Motor neuron (in vitro differentiated cells): ENCODE data around the gene PXK. TPM values are rescaled to one million over a fixed set of nuclear protein-coding genes. Genes with fewer than 3 reads are reported as not detected.

Experiments used
- ATAC-seq, 8 experiments: fragments of 200-7000 bp; cut with Tn5 transposase; replicated peaks in 6 of 8; 2 replicates each; pipeline ENCODE4 v1.8.0; 2021; ENCODE audit warnings: mild to moderate bottlenecking in 8 of 8, moderate library complexity in 8 of 8
- H3K27ac ChIP-seq, 2 donors: fragments of 250-450 bp; sonication (Bioruptor Pico); 2 replicates each; pipeline ENCODE4 v1.9.0; 2021; ENCODE audit warnings: antibody characterized with exemption in 2 of 2, mild to moderate bottlenecking in 2 of 2, moderate library complexity in 1 of 2
- H3K4me1 ChIP-seq, 2 donors: fragments of 250-450 bp; sonication (Bioruptor Pico); replicated peaks in 1 of 2; 2 replicates each; pipeline ENCODE4 v1.6.1; 2021; ENCODE audit warnings: antibody characterized with exemption in 2 of 2, mild to moderate bottlenecking in 2 of 2, moderate library complexity in 1 of 2
- H3K4me3 ChIP-seq, 5 donors: fragments of 250-450 bp; sonication (Bioruptor Pico); 2 replicates each; pipeline ENCODE4 v1.9.0; 2021; ENCODE audit warnings: antibody characterized with exemption in 5 of 5, mild to moderate bottlenecking in 5 of 5, moderate library complexity in 4 of 5
- WGBS, 10 experiments: fragments of 450-650 bp; shearing (Covaris generic); methylation state at CpG; one replicate each; pipeline ENCODE4 v1.0.0; 2022; 5-methylcytosine and 5-hydroxymethylcytosine counted together
- in situ Hi-C, 9 experiments: fragments of 400-800 bp; cut with MboI; loops; one replicate each; pipeline ENCODE4 v1.15.0; 2021; ENCODE audit warnings: low sequenced_read_pairs in 9 of 9, low pct_unique_long_range_greater_than_20kb in 2 of 9; ENCODE audit not compliant: unreplicated experiment in 9 of 9
- total RNA-seq, 8 experiments: library from RNA; unstranded; fragments of 300-600 nt; gene quantifications; 2 replicates each; pipeline versions ENCODE4 v1.2.3 to v1.2.4, GENCODE V29; 2022

PXK gene
- total RNA-seq, 8 experiments from 2014 or later = 8.4 to 34.6 (median 18.5) TPM

DNA sequence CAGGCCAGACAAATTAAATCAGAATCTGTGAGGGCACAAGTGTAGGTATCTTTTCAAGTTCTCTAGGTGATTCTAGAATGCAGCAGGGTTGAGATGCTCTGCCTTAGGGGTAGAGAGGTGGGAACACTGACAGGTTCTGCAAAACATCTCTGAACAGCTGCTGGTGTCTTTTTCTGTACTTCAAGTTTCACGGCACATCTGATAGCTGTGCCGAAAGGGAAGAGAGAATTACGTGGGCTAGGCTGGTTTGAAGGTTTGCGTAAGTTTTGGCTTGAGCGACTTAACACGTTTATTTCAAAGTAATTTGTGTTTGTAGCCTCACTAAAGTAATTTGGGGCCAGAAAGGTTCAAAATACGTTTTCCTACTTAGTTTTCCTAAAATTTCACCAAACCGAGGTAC, 22.5 kb downstream of the PXK start:
- 73 to 100% (median 92%) methylated on average over 1 to 8 of the region's 8 CpGs; no CpG with 5 or more reads in 2 of the 10 experiments for WGBS, 10 experiments
- H3K4me1 ChIP-seq = no peaks in the 10 kb centered on the region
- H3K27ac ChIP-seq = no peak overlapping the region
- in situ Hi-C loops = no loop called here
- H3K4me3 ChIP-seq = no peak overlapping the region
- ATAC-seq = no peak

DNA sequence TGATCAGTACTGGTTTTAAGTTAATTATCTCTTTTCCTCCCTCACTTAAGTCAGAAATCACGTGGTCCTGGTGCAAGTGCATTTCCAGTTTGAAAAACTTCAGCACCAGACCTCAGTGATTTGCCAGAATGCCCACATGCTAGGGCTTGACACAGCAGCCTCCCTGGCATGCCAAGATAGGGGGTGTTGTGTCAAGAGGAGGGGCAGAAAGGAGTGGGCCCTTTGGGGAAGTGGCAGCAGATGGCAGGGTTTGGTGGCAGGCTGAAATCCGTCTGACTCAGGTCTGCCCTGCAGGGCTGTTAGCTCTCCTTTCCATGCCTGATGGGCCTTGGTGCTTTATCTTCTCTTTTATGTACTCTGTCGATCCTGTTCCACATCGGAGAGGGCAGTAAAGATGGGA, 23.4 kb downstream of the PXK start:
- Histone ChIP-seq H3K4me1 (no peaks in the 10 kb centered on the region), H3K4me3 (no peak overlapping the region), H3K27ac (no peak overlapping the region)
- 14 to 86% (median 50%) methylated on average over 1 to 4 of the region's 4 CpGs; no CpG with 5 or more reads in 5 of the 10 experiments for WGBS, 10 experiments
- in situ Hi-C loops = no loop called here
- peak in 1 of 8 experiments; percentile 10 for ATAC-seq

DNA sequence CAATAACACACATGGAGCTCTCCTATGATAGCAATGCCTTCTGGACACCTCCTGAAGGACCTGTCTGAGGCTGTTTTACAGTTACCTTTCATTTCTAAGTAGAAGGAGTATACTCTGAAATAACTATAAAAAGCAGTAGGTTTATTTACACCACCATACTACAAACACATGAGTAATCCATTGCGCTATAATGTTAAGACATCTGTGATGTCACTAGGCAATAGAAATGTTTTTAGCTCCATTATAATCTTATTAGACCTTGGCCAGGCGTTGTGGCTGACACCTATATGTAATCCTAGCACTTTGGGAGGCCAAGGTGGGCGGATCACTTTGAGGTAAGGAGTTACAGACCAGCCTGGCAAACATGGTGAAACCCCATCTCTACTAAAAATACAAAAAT, 24.7 kb downstream of the PXK start:
- no peak overlapping the region for H3K27ac ChIP-seq
- in situ Hi-C loops = no loop called here
- H3K4me1 ChIP-seq = no peaks in the 10 kb centered on the region
- H3K4me3 ChIP-seq = no peak overlapping the region
- 90 to 100% (median 100%) methylated on average over 1 to 3 of the region's 3 CpGs; no CpG with 5 or more reads in 3 of the 10 experiments for WGBS, 10 experiments
- ATAC-seq = no peak

DNA sequence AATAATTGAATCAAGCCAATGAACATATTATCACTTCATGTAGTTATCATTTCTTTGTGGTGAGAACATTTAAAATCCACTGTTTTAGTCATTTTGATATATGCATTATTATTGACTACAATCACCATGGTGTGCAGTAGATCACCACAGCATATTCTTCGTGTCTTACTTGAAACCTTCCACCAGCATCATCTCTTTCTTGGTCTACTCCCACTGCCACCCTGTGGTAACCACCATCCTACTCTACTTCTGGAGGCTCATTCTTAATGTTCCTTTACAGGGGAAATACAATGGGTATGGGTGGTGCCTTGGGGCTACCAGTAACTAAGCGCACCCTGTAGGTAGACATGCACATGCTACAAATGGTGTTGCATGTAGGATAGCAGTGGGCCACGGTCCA, 25.4 kb downstream of the PXK start:
- no peak overlapping the region for H3K27ac ChIP-seq

DNA sequence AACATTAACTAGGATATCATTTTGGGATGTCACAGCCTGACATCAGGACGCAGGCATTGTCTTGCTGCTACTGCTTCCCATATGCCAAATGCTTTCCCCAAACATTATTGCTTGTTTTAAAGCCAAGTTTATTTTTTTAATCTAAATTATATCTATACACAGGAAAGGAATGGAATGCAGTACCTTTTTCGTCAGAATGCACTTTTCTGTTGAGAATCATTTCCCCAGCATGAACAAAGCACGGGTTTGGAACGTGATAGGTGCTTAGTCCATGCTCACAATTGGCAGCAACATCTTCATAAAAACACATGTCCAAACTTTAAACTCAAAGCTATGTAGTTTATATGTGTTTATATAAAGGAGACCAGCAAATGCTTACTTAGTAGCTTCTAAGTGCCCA, 26.1 kb downstream of the PXK start:
- H3K27ac ChIP-seq = no peak overlapping the region

More for the DNA sequence above, 25.4 kb downstream of the PXK start:
- Histone ChIP-seq H3K4me1 (no peaks in the 10 kb centered on the region), H3K4me3 (no peak overlapping the region)
- 80 to 100% (median 90%) methylated on average over 1 to 2 of the region's 3 CpGs; no CpG with 5 or more reads in 3 of the 10 experiments for WGBS, 10 experiments
- in situ Hi-C loops = no loop called here
- no peak for ATAC-seq

DNA sequence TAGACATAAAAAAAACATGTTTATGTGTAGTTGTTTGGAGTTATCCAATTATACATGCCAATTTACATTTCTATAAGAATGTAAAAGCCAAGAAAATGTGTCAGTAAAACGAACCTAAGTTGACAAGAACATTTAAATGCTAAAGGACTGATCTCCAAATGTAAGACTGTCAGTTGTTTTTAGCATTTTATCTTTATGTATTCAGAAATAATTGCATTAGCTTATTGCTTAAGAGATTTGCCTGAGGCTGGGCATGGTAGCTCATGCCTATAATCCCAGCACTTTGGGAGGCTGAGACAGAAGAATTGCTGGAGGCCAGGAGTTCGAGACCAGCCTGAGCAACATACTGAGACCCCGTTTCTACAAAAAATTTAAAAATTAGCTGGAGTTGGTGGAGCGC, 26.9 kb downstream of the PXK start:
- 0 to 100% (median 57%) methylated on average over 1 to 4 of the region's 4 CpGs; no CpG with 5 or more reads in 1 of the 10 experiments for WGBS, 10 experiments
- H3K4me3 ChIP-seq = no peak overlapping the region
- H3K27ac ChIP-seq = no peak overlapping the region
- ATAC-seq = peak in 3 of 8 experiments; percentile 74 to 92 (median 80)
- in situ Hi-C loops = no loop called here
- no peaks in the 10 kb centered on the region for H3K4me1 ChIP-seq

More for the DNA sequence above, 26.1 kb downstream of the PXK start:
- in situ Hi-C loops = no loop called here
- no peak for ATAC-seq
- 67 to 100% (median 91%) methylated on average over 1 to 4 of the region's 4 CpGs; no CpG with 5 or more reads in 1 of the 10 experiments for WGBS, 10 experiments
- Histone ChIP-seq H3K4me1 (no peaks in the 10 kb centered on the region), H3K4me3 (no peak overlapping the region)

DNA sequence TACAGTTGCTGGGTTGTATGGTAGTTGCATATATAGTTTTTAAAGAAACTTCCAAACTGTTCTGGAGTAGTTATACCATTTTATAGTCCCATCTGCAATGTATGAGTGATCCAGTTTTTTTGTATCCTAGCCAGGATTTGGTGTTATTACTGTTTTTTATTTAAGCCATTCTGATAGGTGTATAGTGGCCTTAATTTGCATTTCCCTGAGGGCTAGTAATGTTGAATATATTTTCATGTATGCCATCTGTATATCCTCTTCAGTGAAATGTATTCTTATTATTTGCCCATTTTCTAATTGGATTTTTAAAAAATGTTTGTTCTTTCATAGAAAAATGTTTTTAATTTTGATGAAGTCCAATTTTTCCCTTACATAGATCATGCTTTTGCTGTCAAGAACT, 29.2 kb downstream of the PXK start:
- peak in 1 of 8 experiments; percentile 51 for ATAC-seq
- no peaks in the 10 kb centered on the region for H3K4me1 ChIP-seq
- no peak overlapping the region for H3K27ac ChIP-seq
- H3K4me3 ChIP-seq = no peak overlapping the region
- in situ Hi-C loops = no loop called here

DNA sequence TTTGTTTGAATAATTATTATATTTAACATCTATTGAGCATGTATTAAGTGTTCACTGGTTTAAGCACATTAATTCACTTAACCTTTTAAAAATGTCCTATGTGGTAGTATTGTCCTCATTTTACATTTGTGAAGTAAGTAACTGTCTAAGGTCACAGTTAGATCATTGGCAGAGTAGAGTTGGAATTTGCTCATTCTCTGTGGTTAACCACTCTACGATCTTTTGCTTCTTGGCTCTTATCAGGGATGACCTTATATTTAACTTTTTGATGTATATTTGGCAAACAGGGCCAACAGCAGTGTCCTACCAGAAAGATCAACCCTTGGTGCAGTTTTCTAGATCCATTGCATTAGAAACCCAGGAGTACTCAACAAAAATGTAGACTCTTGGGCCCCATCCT, 34.0 kb downstream of the PXK start:
- ATAC-seq = no peak
- 43 to 100% (median 100%) methylated on average over 1 of the region's 1 CpG; no CpG with 5 or more reads in 2 of the 10 experiments for WGBS, 10 experiments
- Histone ChIP-seq H3K4me3 (no peak overlapping the region), H3K27ac (no peak overlapping the region), H3K4me1 (peaks cover 0 to 5% of the 10 kb centered on the region in 2 donors)
- in situ Hi-C loops = no loop called here

DNA sequence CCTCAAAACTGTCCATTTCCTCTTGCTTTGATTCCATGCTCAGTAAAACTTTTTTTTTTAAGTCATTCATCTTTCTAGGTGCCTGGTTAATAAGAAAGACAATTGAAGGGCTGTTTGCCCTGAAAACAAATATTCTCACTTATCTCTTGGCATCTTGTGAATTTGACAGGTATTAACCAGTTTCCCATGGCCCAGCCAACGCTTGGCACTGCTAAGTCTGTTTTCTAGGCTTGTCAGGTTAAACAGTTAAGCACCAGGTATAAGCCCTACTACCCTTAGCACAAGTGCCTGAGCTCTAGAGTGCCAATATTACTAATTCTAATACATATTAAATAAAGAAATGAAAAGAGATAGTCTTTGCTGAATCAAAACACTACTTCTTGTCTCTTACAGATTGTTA, 36.3 kb downstream of the PXK start:
- peaks cover 0 to 5% of the 10 kb centered on the region in 2 donors for H3K4me1 ChIP-seq
- no peak overlapping the region for H3K27ac ChIP-seq
- no peak overlapping the region for H3K4me3 ChIP-seq
- ATAC-seq = no peak
- 67 to 100% (median 100%) methylated on average over 1 of the region's 1 CpG; no CpG with 5 or more reads in 6 of the 10 experiments for WGBS, 10 experiments
- in situ Hi-C loops = no loop called here

DNA sequence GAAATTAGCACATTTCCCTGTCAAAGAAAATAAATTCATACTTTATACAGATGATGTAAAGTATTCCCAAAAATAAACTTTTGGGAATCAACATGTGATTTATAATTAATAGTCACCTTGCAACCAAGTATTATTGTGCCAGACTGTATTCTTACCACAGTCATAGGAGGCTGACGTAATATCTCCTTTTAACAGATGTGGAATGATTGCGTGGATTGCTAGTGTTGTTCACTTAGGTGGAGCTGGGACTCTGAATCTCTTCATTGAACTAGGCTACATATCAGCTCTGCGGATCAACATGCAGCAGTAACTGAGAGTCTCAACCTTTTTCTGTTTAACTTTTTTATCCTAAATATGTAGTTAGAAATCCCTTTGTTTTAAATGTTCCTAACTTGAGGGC, 37.2 kb downstream of the PXK start:
- Histone ChIP-seq H3K4me1 (peaks cover 0 to 5% of the 10 kb centered on the region in 2 donors), H3K4me3 (no peak overlapping the region), H3K27ac (no peak overlapping the region)
- ATAC-seq = no peak
- in situ Hi-C loops = no loop called here
- 80 to 100% (median 98%) methylated on average over 1 to 3 of the region's 3 CpGs; no CpG with 5 or more reads in 2 of the 10 experiments for WGBS, 10 experiments

DNA sequence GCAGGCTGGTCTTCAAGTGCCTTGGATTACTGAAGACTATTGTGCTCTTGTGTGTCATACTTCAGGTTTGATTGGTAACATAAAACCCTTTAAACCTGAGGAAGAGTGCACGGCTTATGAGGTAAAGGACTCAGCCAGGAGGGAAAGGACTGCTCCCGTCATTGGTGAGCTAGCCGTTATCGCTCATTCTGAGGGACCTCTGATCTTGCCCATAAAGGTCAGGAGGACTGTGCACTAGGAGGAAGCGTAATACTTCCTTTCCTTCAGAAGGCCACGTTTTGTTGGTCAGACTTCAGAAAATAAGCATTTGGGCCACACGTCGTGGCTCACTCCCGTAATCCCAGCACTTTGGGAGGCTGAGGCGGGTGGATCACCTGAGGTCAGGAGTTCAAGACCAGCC, 37.7 kb downstream of the PXK start:
- Histone ChIP-seq H3K4me3 (no peak overlapping the region), H3K27ac (no peak overlapping the region), H3K4me1 (peaks cover 0 to 5% of the 10 kb centered on the region in 2 donors)
- ATAC-seq = no peak
- in situ Hi-C loops = no loop called here
- 92 to 100% (median 98%) methylated on average over 1 to 9 of the region's 10 CpGs; no CpG with 5 or more reads in 4 of the 10 experiments for WGBS, 10 experiments

DNA sequence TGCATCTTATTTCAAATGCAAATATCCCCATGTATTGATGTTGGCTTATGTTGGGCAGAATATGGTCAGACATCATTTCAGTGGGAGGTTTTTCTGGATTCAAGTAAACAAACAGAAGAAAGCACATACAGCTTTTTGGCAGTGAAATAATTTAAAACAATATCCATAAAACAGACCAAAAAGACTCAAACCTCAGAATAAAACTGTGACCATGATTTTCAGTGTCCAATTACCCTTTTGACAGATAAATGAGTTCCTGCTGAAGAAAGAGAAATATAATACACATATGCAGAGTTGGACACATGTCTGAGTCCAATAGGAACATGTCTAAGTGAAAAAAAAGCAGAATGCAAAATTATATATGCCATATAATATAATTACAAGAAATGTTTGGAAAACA, 39.1 kb downstream of the PXK start:
- Histone ChIP-seq H3K27ac (no peak overlapping the region), H3K4me1 (peaks cover 0 to 5% of the 10 kb centered on the region in 2 donors), H3K4me3 (no peak overlapping the region)
- in situ Hi-C loops = no loop called here
- peak in 1 of 8 experiments; percentile 52 for ATAC-seq

DNA sequence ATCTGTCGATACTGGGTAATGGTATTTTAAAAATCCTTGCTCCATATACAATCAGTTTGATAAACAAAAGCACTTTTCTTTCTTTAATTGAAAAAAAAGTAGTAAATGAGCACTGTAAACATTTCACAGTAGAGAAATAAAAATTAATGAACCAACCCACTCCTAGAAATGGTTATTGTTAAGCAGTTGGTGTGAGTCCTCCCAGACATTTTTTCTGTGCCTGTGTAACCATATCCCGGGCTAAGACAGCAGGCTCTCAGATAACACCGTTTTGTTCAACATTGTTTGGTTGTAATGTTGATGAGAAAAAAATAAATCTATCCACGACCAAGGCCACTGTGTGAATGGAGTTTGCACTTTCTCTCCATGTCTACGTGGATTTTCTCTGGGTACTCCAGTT, 42.6 kb downstream of the PXK start:
- peaks cover 0 to 5% of the 10 kb centered on the region in 2 donors for H3K4me1 ChIP-seq
- 58 to 100% (median 82%) methylated on average over 1 to 5 of the region's 5 CpGs; no CpG with 5 or more reads in 2 of the 10 experiments for WGBS, 10 experiments
- no peak overlapping the region for H3K4me3 ChIP-seq
- ATAC-seq = no peak
- H3K27ac ChIP-seq = no peak overlapping the region
- in situ Hi-C loops = no loop called here

DNA sequence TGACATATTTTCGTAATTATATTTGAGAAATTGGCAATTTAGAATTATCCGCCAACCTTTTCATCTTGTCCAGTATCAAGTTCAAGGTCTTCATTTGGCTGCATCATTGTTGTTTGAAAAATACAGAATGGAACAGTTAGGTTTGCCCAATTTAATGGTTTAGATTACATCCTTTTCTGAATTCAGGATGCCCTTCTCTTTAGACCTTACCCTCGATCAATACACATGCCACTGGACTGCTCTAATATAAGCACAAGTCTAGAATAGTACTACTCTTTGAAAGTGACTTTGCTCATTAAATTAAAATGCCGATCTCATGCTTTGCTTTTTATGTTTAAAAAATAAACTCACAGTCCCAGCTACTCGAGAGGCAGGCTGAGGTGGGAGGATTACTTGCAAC, 44.5 kb downstream of the PXK start:
- no peak overlapping the region for H3K27ac ChIP-seq
- no peak overlapping the region for H3K4me3 ChIP-seq
- in situ Hi-C loops = no loop called here
- 83 to 100% (median 95%) methylated on average over 1 to 5 of the region's 5 CpGs for WGBS, 10 experiments
- ATAC-seq = no peak
- H3K4me1 ChIP-seq = no peaks in the 10 kb centered on the region
